Vagina (tissue), 2 donors: Measurements from ENCODE around the gene CNOT4. TPM values are rescaled to one million over a fixed set of nuclear protein-coding genes. Genes with fewer than 3 reads are reported as not detected.

Experiments
- DNase-seq, 2 donors: peaks; one replicate each; pipeline ENCODE4 v3.0.0-alpha.2; 2017; ENCODE audit errors: extremely low spot score in 2 of 2
- H3K27ac ChIP-seq: fragments of 200-600 bp; sonication (generic); one replicate; pipeline ENCODE4 v1.5.1; 2019
- H3K27me3 ChIP-seq: fragments of 200-600 bp; sonication (generic); one replicate; pipeline ENCODE4 v1.5.1; 2019
- H3K36me3 ChIP-seq, 2 donors: fragments of 200-600 bp; sonication (generic); one replicate each; pipeline ENCODE4 v1.5.1; 2017 to 2019
- H3K4me1 ChIP-seq: fragments of 200-600 bp; sonication (generic); one replicate; pipeline ENCODE4 v1.5.1; 2019
- H3K4me3 ChIP-seq, 2 donors: fragments of 200-600 bp; sonication (generic); 1 replicate in 1 of 2; 2 replicates in 1 of 2; pipeline ENCODE4 v1.5.1; 2016 to 2019
- H3K9me3 ChIP-seq: fragments of 200-600 bp; sonication (generic); one replicate; pipeline ENCODE4 v1.5.1; 2019
- POLR2A ChIP-seq, 2 donors: fragments of 450-650 bp; IDR thresholded peaks; one replicate each; pipeline ENCODE4 v1.6.1; 2017; ENCODE audit warnings: antibody characterized with exemption in 2 of 2, mild to moderate bottlenecking in 2 of 2, moderate library complexity in 2 of 2
- POLR2AphosphoS5 ChIP-seq, 2 donors: sonication (generic); formaldehyde crosslinking; IDR thresholded peaks; one replicate each; pipeline ENCODE4 v1.9.0; 2017; ENCODE audit warnings: antibody characterized with exemption in 2 of 2, mild to moderate bottlenecking in 2 of 2, low read depth in 1 of 2; ENCODE audit not compliant: insufficient read depth in 1 of 2
- intact Hi-C: fragments of 100-400 bp; cut with DNase I; formaldehyde crosslinking; loops from one replicate; pipeline ENCODE4 v1.15.1; 2023
- total RNA-seq: library from RNA; depleted of rRNA; stranded (reverse); fragments of >200 nt; gene quantifications from one replicate; pipeline ENCODE4 v1.2.3, GENCODE V29; 2016
- TF ChIP-seq, protein P1 (sequence below), 3 experiments: fragments of 450-650 bp in 2 of 3; fragments of 200-600 bp in 1 of 3; sonication (generic) in 1 of 3; IDR thresholded peaks; one replicate each; pipeline ENCODE4 v1.5.1; 2017 to 2019; ENCODE audit warnings: antibody characterized with exemption in 3 of 3, mild to moderate bottlenecking in 2 of 3, moderate library complexity in 2 of 3

The CNOT4 gene
- total RNA-seq, 1 donor from 2014 or later = 23.3 TPM

DNA sequence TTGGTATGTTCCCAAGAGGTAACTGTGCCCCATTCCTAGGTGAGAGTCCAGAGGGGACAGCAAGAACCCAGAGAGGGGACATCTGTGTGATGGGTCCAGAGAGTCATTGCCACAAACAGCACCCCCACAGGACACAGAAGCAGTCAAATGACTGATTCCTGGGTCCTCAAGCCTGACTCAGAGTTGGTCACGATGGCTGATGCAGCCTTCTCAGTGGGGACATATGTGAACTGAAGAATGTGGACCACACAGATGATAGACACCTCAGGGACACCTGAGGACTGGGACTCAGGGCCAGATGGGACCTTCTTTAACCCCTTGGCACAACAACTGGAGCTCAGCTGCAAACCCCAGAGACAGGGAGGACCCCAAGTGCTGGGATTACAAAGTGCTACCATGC lies 179.8 kb downstream of the CNOT4 start:
- peak in 1 of 2 donors; percentile 47 for DNase-seq
- no peak for TF ChIP-seq POLR2A (IDR thresholded peaks at IDR 0.05)
- TF ChIP-seq POLR2AphosphoS5 (IDR thresholded peaks at IDR 0.05; ENCODE audit: insufficient read depth in 1 of 2, low read depth in 1 of 2) = no peak

DNA sequence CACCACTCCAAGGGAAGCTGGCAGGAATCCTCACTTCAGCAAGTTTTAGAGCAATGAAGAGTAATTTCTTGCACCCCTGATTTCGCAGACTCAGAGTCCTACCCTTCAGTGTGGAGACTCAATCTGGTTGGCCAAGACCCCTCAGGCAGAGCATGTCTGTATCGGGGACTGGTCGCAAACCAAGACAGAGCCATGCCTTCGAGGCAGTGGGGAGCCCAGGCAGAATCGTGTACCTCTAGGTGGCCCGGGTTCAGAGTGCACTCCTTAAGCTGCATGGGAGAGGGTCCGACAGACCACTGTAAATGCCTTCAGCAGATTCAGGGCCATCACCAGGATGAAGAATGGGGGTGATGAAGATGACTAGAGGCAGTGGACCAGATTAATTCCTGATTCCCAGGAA lies 181.4 kb downstream of the CNOT4 start:
- Histone ChIP-seq H3K27me3 (no peaks in the 10 kb centered on the region), H3K27ac (no peak overlapping the region), H3K9me3 (no peaks in the 10 kb centered on the region), H3K36me3 (no peaks in the 10 kb centered on the region), H3K4me3 (no peak overlapping the region), H3K4me1 (no peaks in the 10 kb centered on the region)
- intact Hi-C loops = no loop called here
- TF ChIP-seq, protein P1, sequence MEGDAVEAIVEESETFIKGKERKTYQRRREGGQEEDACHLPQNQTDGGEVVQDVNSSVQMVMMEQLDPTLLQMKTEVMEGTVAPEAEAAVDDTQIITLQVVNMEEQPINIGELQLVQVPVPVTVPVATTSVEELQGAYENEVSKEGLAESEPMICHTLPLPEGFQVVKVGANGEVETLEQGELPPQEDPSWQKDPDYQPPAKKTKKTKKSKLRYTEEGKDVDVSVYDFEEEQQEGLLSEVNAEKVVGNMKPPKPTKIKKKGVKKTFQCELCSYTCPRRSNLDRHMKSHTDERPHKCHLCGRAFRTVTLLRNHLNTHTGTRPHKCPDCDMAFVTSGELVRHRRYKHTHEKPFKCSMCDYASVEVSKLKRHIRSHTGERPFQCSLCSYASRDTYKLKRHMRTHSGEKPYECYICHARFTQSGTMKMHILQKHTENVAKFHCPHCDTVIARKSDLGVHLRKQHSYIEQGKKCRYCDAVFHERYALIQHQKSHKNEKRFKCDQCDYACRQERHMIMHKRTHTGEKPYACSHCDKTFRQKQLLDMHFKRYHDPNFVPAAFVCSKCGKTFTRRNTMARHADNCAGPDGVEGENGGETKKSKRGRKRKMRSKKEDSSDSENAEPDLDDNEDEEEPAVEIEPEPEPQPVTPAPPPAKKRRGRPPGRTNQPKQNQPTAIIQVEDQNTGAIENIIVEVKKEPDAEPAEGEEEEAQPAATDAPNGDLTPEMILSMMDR (IDR thresholded peaks at IDR 0.05) = no peak
- no peak for TF ChIP-seq POLR2A (IDR thresholded peaks at IDR 0.05)
- TF ChIP-seq POLR2AphosphoS5 (IDR thresholded peaks at IDR 0.05; ENCODE audit: insufficient read depth in 1 of 2, low read depth in 1 of 2) = no peak
- no peak for DNase-seq

More for the DNA sequence above, 179.8 kb downstream of the CNOT4 start:
- intact Hi-C loops = no loop called here
- H3K9me3 ChIP-seq = no peaks in the 10 kb centered on the region
- no peaks in the 10 kb centered on the region for H3K36me3 ChIP-seq
- H3K27me3 ChIP-seq = no peaks in the 10 kb centered on the region
- H3K27ac ChIP-seq = no peak overlapping the region
- H3K4me3 ChIP-seq = no peak overlapping the region
- H3K4me1 ChIP-seq = no peaks in the 10 kb centered on the region

DNA sequence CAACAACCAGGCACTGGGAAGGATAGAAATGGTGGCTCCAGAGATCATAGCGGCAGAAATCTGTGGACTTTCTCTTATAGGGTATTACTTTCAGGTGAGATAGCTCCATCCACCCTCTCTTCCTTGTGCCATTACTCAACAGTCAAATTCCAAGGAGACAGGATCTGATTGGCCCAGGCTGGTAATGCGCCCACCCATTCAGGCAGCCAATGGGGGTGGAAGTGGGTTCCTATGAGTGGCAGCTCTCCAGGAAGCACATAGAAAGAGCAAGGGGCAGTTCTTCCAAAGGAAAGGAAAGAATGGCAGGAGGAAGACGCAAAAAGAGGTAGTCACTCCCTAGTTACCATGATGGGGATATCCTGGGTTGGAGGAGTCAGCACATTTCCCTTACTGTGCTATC lies 181.8 kb downstream of the CNOT4 start:
- intact Hi-C loops = no loop called here
- TF ChIP-seq, protein P1 (IDR thresholded peaks at IDR 0.05) = no peak
- TF ChIP-seq POLR2A (IDR thresholded peaks at IDR 0.05) = no peak
- TF ChIP-seq POLR2AphosphoS5 (IDR thresholded peaks at IDR 0.05; ENCODE audit: insufficient read depth in 1 of 2, low read depth in 1 of 2) = no peak

DNA sequence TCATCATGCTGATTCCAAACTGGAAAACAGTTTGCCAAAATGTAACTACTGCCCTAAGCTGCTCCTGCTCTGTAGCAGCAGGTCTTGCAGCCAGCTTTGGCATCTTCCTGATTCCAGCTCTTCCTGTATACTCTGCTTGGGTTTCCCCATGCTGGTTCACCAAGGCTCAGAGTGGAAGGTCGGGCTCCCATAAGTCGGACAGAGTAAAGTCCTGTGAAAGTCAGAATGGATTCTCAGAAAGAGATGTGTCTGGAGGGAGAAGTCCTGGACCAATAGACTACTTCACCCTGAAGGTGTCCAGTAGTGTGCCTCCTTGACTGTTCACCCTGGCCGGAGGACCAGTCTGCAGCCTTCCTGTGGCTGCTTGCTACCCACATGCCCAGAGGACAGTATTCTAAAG lies 182.4 kb downstream of the CNOT4 start:
- DNase-seq = no peak
- TF ChIP-seq, protein P1 (IDR thresholded peaks at IDR 0.05) = no peak
- TF ChIP-seq POLR2A (IDR thresholded peaks at IDR 0.05) (no peak), POLR2AphosphoS5 (IDR thresholded peaks at IDR 0.05; ENCODE audit: insufficient read depth in 1 of 2, low read depth in 1 of 2) (no peak)
- H3K9me3 ChIP-seq = no peaks in the 10 kb centered on the region
- no peaks in the 10 kb centered on the region for H3K27me3 ChIP-seq
- intact Hi-C loops = no loop called here
- no peaks in the 10 kb centered on the region for H3K36me3 ChIP-seq
- H3K4me3 ChIP-seq = no peak overlapping the region
- no peaks in the 10 kb centered on the region for H3K4me1 ChIP-seq
- no peak overlapping the region for H3K27ac ChIP-seq

More for the DNA sequence above, 181.8 kb downstream of the CNOT4 start:
- Histone ChIP-seq H3K27me3 (no peaks in the 10 kb centered on the region), H3K9me3 (no peaks in the 10 kb centered on the region), H3K4me1 (no peaks in the 10 kb centered on the region), H3K36me3 (no peaks in the 10 kb centered on the region), H3K4me3 (no peak overlapping the region), H3K27ac (no peak overlapping the region)
- DNase-seq = no peak

DNA sequence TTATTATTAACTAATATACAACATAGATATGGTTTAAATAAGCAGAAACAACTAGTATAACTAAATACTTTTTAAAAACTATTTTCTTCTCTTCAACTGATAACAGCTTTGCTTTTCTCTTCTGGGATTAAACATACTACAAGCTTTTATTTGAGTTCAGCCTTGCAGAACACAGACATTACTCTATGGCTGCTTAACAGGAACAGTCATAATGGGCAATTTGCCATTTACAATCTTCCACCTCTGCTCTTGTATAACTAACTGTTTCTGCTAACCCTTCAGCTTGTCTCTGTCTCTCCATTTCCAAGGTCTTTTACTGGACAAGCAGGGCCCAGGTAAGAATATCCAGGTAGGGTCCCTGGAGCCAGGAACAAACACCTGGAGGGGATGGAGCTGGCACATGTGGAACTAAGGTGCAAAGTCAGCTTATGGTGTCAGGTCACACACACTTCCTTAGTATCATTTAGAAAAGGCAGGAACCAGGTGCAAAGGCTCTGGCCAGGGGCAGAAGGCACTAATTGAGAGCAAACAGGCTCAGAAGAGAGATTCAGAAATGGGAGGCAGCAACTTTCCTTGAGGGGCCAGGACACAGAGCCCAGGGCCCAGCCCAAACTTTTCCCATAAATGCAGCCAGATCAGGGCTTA lies 183.1 kb downstream of the CNOT4 start:
- H3K4me1 ChIP-seq = no peaks in the 10 kb centered on the region
- no peaks in the 10 kb centered on the region for H3K9me3 ChIP-seq
- TF ChIP-seq POLR2A (IDR thresholded peaks at IDR 0.05) (no peak), POLR2AphosphoS5 (IDR thresholded peaks at IDR 0.05; ENCODE audit: insufficient read depth in 1 of 2, low read depth in 1 of 2) (no peak)
- TF ChIP-seq, protein P1 (IDR thresholded peaks at IDR 0.05) = no peak
- no peak overlapping the region for H3K27ac ChIP-seq
- H3K4me3 ChIP-seq = no peak overlapping the region
- H3K36me3 ChIP-seq = no peaks in the 10 kb centered on the region
- H3K27me3 ChIP-seq = no peaks in the 10 kb centered on the region
- intact Hi-C loops = no loop called here
- DNase-seq = no peak
